C4-2B (cell line): ENCODE measurements around the gene RBMS1.

Source experiments
- H3K27ac ChIP-seq: fragments of 450-650 bp; 2 replicates; pipeline ENCODE4 v1.5.1; 2017
- ZFX ChIP-seq: fragments of 450-650 bp; IDR thresholded peaks from 2 replicates; pipeline ENCODE4 v1.6.1; 2017
- TF ChIP-seq, protein P1 (sequence below): fragments of 450-650 bp; conservative IDR thresholded peaks from 2 replicates; pipeline ENCODE4 v1.5.1; 2017; ENCODE audit warnings: mild to moderate bottlenecking

Gene RBMS1

GRCh38 chr2:160469621-160470204 is 23.9 kb downstream of the RBMS1 start:
- TF ChIP-seq, protein P1, sequence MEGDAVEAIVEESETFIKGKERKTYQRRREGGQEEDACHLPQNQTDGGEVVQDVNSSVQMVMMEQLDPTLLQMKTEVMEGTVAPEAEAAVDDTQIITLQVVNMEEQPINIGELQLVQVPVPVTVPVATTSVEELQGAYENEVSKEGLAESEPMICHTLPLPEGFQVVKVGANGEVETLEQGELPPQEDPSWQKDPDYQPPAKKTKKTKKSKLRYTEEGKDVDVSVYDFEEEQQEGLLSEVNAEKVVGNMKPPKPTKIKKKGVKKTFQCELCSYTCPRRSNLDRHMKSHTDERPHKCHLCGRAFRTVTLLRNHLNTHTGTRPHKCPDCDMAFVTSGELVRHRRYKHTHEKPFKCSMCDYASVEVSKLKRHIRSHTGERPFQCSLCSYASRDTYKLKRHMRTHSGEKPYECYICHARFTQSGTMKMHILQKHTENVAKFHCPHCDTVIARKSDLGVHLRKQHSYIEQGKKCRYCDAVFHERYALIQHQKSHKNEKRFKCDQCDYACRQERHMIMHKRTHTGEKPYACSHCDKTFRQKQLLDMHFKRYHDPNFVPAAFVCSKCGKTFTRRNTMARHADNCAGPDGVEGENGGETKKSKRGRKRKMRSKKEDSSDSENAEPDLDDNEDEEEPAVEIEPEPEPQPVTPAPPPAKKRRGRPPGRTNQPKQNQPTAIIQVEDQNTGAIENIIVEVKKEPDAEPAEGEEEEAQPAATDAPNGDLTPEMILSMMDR = no peak
- TF ChIP-seq ZFX = no peak
- no peak overlapping the region for H3K27ac ChIP-seq

DNA sequence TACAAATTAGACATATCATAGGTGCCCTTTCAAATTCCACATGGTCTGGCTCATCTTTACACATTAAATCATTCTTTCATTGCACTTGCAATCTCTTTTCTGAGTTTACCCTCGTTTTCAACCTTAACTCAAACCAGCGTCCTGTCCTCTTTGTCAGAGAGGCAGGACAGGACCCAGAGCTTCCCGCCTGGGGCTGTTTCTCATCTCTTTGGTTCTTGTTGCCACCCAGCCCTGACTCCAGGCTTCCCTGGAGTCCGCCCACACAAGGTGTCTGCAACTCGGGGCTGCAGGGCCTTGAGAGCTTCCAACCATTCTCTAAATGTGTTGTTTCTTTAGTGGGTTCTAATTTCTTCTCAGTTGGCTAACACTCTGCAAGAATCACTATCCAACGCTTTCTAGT is 24.4 kb downstream of the RBMS1 start:
- no peak overlapping the region for H3K27ac ChIP-seq
- TF ChIP-seq, protein P1 = no peak
- TF ChIP-seq ZFX = no peak

- TF ChIP-seq, protein P1 = no peak
- no peak overlapping the region for H3K27ac ChIP-seq
These were observed 26.5 kb downstream of the RBMS1 start for GRCh38 chr2:160467086-160467485.

DNA sequence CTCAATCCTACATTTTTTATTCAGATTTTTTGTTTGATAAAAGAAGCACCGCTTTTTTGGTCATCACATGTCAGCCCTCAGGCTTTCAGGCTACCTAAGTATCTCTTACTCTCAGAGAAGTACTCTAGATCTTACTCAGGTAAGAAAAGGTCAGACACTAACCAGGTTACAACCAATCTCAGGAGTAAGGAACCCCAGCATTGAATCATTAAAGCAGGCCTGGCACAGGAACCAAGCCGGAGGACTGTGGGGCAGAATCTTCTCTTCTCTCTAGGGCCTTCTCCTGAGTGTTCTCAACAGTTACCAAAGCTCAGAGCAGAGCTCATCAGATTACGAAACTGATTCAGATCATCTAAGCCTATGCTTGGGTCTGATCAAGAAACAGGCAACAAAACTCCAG is 28.2 kb downstream of the RBMS1 start:
- no peak overlapping the region for H3K27ac ChIP-seq
- no peak for TF ChIP-seq ZFX

DNA sequence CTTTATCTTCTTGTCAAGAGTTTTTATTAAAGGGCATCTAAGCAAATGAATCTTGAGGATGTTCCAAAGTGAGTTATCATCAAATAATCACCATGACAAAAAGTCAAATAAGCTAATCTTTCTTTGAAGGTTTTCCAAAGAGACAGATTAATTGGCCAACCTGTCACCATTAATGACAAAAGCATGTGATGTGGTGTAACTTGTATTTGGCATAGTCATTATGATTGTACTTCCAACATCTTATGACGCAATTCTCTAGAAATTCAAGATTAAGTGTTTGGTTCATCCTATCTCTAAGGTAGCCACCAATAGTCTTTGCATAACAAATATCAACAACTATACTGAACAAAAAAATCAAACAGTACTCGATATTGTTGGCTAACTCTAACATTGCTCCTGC is 28.6 kb downstream of the RBMS1 start:
- H3K27ac ChIP-seq = no peak overlapping the region
- TF ChIP-seq ZFX = no peak
- TF ChIP-seq, protein P1 = no peak

DNA sequence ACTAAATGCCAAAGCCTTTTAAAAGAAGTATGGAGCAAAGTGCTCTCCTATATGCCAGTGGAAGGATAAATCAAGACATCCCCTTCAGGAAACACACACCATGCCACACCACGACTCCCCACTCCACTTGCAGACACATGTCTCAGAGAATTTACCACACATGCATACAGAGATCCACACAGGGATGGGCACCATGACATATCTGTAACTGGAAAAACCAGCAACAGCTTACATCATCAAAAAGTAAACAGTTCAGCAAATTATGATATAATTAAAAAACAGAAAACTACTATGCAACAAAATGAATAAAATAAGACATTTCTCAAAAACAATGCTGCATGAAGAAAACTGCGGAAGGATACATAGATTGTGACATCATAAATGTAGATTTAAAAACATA is 29.6 kb downstream of the RBMS1 start:
- no peak for TF ChIP-seq ZFX
- TF ChIP-seq, protein P1 = no peak
- H3K27ac ChIP-seq = no peak overlapping the region

DNA sequence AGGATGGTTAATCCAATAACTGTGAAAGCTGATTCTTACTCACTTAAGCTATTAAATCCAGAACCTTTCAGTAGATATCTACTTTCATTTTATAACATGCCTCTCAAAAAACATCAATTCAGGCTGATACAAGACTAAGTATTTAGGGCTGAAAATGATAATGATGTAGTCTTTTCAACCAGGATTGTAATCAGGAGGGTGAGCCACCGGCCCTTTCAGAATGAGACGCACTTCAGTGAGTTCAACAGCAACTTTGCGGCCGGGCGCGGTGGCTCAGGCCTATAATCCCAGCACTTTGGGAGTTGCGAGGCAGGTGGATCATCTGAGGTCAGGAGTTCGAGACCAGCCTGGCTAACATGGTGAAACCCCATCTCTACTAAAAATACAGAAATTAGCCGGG is 30.4 kb downstream of the RBMS1 start:
- TF ChIP-seq, protein P1 = no peak
- TF ChIP-seq ZFX = no peak
- no peak overlapping the region for H3K27ac ChIP-seq

DNA sequence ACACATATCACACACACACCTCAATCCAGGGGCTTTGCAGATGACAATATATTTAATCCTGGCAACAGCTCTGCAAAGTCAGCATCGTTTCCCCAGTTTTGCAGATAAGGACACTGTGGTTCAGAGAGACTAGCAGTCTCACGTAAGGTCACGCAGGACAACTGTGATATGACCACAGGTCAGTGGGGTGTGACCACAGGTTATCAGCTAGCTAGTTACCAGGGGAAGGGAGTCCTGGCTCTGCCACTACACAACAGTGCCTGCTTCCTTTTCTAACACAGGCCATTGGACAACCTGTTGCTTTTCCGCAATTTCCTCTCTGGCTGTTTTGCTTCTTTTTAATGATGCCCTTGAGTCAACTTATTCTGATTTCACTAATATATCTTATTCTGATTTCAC is 33.3 kb downstream of the RBMS1 start:
- TF ChIP-seq, protein P1 = no peak
- TF ChIP-seq ZFX = no peak
- H3K27ac ChIP-seq = no peak overlapping the region
